Spleen (tissue), 7 donors: ENCODE results near the gene MAL.

ENCODE experiments used
- POLR2A ChIP-seq, 3 donors: fragments of 450-650 bp; IDR thresholded peaks; one replicate each; pipeline ENCODE4 v1.5.1; 2017; ENCODE audit warnings: antibody characterized with exemption in 3 of 3, mild to moderate bottlenecking in 1 of 3
- POLR2AphosphoS5 ChIP-seq, 3 donors: sonication (generic); formaldehyde crosslinking; IDR thresholded peaks; one replicate each; pipeline ENCODE4 v1.5.1; 2017; ENCODE audit warnings: antibody characterized with exemption in 3 of 3
- TF ChIP-seq, protein P1 (sequence below), 11 experiments: fragments of 200-600 bp in 7 of 11; fragments of 450-650 bp in 4 of 11; sonication (generic) in 4 of 11; IDR thresholded peaks in 8 of 11; conservative IDR thresholded peaks in 3 of 11; 1 replicate in 7 of 11; 2 replicates in 4 of 11; pipeline versions ENCODE4 v1.4.0 to v1.8.0; 2016 to 2021; ENCODE audit warnings: antibody characterized with exemption in 11 of 11, inconsistent platforms in 4 of 11, mild to moderate bottlenecking in 1 of 11
- donor health status: DM: no; HTN: no; CAD: no; lungs with moderate emphysema.
- donor health status: DM: no; HTN: no; CAD: no.
- donor health status: DM: no; HTN: no; CAD: no.

DNA sequence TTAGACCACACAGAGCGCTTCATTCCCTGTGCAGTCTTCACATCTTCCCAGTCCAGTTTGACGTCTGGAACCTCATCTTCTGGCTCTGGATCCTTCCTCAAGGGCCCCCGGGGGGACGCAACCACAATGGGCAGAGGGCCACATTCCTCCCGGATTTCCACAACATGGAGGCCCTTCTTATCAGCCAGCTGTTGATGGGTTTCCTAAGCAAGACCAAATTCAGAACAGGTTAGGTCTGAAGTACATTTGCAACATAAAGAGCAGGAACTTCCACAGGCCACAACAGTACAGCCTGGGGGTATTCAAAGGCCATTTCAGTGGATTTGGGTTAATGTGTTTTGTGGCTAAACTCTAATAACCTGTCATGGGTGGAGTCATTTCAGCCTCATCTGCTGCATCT lies 61.9 kb downstream of the MAL start:
- TF ChIP-seq, protein P1, sequence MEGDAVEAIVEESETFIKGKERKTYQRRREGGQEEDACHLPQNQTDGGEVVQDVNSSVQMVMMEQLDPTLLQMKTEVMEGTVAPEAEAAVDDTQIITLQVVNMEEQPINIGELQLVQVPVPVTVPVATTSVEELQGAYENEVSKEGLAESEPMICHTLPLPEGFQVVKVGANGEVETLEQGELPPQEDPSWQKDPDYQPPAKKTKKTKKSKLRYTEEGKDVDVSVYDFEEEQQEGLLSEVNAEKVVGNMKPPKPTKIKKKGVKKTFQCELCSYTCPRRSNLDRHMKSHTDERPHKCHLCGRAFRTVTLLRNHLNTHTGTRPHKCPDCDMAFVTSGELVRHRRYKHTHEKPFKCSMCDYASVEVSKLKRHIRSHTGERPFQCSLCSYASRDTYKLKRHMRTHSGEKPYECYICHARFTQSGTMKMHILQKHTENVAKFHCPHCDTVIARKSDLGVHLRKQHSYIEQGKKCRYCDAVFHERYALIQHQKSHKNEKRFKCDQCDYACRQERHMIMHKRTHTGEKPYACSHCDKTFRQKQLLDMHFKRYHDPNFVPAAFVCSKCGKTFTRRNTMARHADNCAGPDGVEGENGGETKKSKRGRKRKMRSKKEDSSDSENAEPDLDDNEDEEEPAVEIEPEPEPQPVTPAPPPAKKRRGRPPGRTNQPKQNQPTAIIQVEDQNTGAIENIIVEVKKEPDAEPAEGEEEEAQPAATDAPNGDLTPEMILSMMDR (IDR thresholded peaks at IDR 0.05 in 8 of 11, conservative IDR thresholded peaks at IDR 0.05 in 3 of 11): no peak
- TF ChIP-seq POLR2AphosphoS5 (IDR thresholded peaks at IDR 0.05): no peak
- no peak for TF ChIP-seq POLR2A (IDR thresholded peaks at IDR 0.05)
